HG02885 (cell line): ENCODE data around the gene WBP1.
"Not testable (repeated sequence)": the region's sequence is repeated elsewhere in the genome, so short reads cannot be mapped to it uniquely, and the experiment has no call there.

Experiments
- ATAC-seq: cut with Tn5 transposase; IDR thresholded peaks from one replicate; pipeline ENCODE4 v1.9.1; 2021; ENCODE audit warnings: mild to moderate bottlenecking; ENCODE audit not compliant: unreplicated experiment, poor library complexity

The WBP1 gene

DNA sequence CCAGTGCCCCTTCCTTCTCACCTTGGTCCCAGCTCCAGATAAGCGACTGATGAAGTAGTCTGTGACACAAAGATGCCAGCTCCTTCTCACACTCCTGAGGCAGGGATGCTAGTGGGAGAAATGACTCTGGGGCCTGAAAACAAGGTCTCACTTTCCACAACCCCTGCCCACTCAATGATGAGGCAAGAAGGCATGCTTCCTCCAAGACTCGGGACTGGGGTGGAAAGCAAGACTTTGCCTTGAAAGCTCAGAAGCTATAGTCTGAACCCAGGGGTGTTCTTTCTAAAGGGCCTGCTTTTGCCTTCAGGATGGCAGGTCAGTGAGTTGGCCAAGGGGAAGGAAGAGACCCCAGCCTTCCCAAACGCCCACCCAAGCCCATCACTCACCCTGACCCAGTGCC, 23.2 kb downstream of the WBP1 start:
- ATAC-seq: no peak

DNA sequence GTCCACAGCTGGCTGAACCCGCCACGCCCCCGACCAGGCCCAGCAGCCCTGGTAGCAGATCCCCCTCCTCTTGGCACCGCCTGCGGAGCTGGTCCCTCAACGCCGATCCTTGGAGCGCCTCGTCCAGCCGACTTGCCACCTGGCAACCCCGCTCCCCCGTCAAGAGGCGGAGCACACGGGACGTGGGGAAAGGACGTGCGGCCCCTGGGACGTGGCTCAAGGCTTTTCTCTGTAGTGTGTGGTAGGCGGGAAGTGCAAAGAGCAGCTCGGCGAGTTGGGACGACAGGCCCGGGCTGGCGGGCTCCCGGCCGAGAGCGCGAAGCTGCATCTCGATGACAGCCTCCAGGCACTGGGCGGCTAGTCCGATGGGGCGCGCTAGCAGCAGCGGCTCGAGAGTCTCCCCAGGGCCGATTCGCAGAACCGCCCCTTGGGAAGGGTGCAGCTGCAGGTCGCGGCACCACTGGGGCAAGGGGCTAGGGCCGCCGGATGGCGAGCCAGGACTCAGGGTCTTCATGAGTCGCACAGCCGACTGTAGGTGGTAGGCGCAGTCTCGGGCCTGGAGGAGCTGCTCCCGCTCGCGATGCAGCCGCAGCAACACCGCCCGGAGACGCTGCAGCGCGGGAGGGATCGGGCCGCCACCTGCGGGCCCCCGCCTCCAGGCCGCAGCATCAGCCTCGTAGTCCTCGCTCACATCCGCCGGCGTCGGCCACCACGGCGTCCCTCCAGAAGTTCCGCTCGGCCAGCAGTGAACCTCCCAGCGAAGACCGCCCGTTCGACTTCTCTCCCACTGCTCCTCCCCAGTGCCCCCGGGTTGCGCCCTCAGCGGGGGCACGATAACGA, 23.9 kb downstream of the WBP1 start:
- peak; percentile 40 for ATAC-seq

DNA sequence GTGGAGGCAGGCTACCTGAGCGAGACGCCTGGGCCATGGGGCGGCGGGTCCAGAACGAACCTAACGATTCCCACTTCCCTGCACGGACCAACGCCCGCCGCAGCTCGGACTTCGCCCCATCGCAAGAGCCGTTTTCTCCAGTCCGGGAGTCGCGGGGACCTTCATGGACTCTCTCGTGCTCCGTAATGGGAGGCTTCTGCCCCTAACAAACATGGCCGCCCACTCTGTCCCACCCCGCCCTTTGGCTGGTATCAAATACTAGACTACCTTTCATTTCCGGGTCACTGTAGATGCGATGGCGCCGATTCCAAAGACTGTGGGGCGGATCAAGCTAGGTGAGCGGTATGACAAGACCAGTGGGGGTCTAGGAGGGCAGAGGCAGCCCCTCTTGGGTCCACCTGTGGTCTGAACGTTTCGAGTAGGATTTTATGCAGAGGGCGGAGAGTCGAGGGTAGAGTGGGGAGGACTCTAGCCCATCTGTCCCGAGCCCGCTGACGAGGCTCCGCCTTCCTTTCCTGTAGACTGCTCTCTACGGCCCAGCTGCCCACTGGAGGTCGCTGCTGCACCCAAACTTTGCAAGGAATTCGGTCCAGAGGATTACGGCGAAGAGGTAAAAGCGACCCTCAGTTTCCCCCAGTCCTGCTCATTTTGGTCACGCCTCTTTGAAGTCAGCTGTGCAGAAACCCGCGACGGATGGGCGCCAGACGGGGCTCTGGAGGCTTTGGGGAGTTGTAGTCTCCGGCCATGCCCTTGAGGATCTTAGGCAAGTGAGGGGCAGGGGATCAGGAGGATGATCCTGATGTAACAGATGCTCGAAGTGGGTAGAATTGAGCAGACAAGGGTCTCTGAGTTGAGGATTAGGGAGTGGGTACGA, 24.8 kb downstream of the WBP1 start, which contains the start of the genes CCDC142 and TTC31:
Gene CCDC142, minus strand, starts transcription at position 198 of the 874 bp plus-strand sequence. Its CDS starts 161 bp downstream, at position 37.
Gene TTC31, plus strand, starts transcription at position 281 of the 874 bp plus-strand sequence. Its CDS starts 15 bp downstream, at position 296.
- ATAC-seq: peak; percentile 90

DNA sequence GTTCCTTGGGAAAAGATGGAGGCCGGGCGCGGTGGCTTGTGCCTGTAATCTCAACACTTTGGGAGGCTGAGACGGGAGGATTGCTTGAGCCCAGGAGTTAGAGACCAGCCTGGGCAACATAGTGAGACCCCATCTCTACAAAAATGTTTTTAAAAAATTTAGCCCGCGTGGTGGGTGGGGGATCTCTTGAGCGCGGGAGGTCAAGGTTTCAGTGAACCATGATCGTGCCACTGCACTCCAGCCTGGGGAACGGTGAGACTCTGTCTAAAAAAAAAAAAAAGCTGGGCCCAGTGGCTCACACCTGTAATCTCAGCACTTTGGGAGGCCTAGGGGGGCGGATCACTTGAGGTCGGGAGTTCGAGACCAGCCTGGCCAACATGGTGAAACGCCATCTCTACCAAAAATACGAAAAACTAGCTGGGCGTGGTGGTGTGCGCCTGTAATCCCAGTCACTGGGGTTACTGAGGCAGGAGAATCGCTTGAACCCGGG, 25.5 kb downstream of the WBP1 start:
- not testable (repeated sequence) for ATAC-seq

DNA sequence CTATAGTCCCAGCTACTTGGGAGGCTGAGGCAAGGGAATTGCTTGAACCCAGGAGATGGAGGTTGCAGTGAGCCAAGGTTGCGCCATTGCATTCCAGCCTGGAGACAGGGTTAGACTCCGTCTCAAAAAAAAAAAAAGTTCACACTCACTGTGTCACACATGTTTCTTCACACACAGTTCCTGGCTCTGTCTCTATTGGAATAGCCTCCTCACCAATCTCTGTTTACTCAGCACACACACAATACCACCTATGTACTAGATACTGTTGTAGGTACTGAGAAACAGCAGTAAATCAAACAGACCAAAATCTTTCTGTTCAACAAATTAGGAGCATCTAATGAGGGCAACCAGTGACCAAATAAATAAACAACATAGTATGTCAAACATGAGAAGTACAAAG, 27.9 kb downstream of the WBP1 start:
- no peak for ATAC-seq

DNA sequence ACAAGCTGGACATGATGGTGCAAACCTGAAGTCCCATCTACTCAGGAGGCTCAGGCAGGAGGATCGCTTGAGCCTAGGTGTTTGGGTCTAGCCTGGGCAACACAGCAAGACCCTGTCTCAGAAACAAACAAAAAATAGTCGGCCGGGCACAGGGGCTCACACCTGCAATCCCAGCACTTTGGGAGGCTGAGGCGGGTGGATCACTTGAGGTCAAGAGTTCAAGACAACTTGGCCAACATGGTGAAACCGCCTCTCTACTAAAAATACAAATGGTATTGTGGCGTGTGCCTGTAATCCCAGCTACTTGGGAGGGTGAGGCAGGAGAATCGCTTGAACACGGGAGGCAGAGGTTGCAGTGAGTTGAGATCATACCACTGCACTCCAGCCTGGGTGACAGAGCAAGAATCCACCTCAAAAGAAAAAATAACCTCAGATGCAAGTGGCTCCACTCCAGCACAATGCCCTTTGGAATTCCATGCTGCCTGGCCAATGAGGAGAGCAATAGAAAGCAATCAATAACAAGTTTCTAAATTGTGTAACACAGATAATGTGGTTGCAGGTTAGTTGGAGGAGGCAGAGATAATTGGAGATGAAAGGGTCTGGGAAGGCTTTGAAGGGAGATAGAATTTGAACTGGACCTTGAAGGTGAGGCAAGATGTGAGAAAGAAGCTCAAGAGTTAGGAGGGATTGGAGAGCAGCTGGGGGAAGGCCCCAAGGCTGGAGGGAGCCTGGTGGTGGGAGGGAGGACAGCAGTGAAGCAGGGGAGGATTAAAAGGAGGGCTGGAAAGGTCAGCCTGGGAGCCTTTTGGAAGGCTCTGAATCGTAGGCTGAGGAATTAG, 30.6 kb downstream of the WBP1 start:
- ATAC-seq: no peak

DNA sequence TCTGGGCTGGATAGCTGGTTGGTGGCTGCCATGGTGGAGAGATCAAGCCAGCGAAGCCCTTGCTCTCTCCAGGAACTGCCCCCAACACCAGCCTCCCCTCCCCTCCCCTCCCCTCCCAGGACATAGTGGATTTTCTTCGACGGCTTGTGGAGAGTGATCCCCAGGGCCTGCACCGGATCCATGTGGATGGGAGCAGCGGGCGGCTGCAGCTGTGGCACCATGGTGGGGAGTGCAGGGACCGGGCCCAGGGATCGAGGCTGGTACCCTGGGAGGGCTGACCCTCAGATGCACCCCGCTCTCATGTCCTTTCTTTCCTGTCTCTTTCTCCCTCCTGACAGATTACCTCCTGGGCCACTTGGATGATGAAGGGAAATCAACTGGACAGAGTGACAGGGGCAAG, 31.7 kb downstream of the WBP1 start:
- ATAC-seq: no peak

DNA sequence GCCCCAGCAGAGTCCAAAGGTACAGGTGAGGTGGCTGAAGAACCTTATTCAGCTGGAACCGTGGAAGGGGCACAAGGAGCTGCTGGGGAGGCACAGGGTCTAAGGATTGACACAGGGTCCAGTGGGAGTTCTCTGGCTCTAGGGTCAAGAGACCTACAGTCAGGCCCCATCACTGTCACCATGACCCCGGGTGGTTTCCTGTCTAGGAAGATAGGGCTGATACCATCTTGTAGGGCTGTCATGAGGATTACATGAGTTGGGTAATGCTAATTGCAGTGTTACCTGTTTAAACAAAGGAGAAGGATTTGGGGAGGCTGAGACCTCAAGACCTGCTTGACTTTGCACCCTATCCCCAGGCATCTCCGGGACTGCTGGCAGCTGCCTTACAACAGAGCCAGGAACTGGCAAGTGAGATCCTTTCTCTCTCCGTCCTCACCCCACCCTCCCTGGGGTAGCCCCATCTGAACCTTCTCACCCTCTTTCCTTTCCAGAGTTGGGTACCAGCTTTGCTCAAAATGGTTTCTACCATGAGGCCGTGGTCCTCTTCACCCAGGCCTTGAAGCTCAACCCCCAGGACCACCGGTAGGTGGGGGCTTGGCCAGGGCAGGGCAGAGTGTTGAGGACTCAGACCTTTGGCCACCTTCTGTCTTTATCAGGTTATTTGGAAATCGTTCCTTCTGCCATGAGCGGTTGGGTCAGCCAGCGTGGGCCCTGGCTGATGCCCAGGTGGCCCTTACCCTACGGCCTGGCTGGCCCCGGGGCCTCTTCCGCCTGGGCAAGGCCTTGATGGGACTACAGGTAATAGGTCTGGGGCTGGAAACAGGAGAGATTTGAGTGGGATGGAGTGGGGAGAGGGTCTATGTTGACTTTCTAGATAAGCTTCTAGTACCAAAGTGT, 33.7 kb downstream of the WBP1 start:
- no peak for ATAC-seq

DNA sequence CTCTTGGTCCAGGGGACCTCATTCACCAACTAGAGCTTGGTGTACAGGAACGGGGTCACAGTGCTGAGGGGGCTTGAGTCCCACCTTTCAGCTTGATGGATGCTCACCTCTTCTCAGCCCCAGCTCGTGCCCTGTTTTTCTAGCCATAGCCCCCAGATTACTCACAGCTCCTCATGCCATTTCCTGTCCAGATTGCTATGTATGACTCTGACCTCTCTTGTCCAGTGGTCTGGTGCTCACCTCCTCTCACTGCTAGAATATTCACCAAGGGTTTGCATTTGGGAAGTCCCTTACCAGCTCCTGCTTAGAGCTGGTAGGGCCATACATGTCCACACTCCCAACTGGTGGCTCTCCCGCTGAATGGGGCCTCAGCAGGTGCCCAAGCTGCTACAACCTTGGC, 35.3 kb downstream of the WBP1 start:
- ATAC-seq: no peak

DNA sequence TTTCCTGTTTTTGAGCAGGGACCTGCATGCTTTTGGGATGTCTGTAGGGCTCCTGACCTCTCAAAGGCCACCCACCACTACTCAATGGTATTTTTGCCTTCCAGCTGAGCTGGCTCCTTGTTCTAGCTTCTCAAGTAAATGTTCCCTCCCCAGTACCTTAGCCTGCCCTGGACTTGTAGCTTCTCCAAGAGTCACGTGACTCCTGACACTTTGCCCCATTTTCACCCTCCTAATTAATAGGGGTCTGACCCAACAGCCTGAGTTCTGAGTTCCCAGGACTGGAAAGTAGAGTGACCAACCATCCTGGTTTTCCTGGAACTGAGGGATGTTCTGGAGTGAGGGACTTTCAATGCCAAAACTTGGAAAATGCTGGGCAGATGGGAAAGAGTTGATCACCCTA, 37.2 kb downstream of the WBP1 start:
- ATAC-seq: no peak

DNA sequence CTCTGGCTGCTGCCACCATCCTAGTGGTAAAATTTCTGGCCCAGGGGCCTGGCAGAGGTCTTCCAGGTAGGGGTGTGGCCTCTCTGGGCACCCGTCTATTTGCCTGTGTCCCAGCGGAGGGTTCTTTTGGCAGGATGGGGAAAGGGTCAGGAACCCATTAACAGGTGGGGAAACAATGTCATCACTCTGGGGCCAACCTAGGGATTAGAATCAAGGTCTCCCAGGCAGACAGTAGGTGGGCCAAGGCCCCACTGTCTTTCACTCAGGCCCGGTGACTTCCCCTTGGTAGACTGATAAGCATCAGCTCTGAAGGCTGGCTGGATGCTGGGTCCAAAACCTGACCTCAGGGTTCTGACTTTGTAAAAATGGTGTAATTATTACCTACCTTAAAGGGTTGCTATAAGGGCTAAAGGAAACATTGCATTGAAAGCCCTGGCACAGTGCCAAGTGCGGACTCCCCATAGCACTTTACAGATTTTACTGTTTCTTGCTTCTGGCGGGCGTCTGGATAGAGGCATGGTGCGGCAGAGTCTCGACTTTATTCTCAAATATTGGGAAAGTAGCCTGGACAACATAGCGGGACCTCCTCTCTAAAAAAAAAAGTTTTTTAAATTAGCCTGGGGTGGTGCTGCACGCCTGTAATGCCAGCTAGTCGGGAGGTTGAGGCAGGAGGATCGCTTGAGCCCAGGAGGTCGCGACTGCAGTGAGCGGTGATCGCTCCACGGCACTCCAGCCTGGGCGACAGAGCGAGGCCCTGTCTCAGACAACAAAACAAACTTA, 38.9 kb downstream of the WBP1 start:
- no peak for ATAC-seq

DNA sequence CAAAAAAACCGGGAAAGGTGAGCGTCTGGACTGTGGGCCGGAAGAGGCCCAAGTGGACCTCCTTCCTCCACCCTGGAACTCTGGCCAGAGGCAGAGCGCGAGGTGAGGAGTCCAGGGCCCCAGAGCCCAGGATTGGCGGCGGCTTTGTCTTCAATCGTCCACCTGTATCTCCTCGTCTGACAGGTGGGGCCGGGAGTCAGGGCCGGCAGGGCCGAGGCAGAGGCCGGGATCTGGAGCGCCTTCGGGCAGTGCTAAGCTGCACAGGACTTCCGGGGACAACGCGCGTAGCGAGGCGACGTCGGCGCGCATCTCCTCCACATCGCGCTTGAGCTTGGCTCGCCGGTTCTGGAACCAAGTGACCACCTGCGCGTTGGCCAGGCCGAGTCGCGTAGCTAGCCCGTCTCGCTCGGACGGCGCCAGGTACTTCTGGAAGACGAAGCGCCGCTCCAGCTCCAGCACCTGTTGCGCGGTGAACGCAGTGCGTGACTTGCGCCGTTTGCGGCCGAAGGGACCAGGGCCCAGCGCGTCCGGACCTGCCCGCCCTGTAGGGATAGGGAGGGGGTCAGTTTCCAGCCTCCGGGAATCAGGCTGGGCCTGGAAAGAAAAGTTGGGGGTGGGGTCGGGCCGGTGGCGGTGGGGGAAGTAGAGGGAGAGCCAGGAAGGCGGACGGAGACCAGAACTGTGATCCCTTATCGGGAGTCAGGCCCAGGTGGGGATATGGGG, 39.7 kb downstream of the WBP1 start:
- ATAC-seq: no peak

DNA sequence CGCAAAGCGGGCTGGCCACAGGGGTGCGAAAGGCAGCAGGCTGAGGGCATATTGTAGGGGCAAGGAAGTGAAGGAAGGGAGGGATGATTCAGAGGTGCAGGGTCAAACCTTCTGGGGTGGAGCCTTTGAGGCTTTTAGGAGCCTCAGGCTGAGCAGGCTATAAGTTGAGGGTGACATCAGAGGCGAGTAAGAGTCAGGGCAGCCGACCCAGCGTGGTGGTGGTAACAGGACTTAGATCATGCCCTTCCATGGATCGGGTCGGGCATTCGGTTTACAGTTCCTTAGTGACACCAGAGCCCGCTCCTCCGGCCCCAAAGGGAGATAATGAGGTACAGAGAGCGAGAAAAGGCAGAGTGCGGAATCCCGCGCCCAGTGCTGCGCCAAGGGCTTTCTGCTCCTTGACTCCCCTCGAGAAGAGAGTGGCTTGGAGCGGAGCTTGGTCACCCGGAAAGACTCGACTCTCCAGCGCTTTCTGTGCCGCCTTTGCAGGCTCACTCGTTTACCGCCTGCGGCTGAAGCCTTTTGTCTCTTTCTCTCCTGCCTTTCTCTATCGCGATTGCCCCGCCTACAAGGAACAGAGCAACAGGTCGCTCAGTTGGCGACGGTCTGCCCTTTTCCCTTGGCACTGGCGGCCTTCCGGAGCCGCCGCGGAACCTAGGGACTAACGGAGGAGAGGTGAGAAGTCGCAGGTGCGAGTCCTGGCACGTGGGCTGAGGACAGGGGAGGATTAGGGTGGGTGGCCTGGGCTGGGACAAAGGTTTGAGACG, 40.4 kb downstream of the WBP1 start:
- ATAC-seq: no peak

DNA sequence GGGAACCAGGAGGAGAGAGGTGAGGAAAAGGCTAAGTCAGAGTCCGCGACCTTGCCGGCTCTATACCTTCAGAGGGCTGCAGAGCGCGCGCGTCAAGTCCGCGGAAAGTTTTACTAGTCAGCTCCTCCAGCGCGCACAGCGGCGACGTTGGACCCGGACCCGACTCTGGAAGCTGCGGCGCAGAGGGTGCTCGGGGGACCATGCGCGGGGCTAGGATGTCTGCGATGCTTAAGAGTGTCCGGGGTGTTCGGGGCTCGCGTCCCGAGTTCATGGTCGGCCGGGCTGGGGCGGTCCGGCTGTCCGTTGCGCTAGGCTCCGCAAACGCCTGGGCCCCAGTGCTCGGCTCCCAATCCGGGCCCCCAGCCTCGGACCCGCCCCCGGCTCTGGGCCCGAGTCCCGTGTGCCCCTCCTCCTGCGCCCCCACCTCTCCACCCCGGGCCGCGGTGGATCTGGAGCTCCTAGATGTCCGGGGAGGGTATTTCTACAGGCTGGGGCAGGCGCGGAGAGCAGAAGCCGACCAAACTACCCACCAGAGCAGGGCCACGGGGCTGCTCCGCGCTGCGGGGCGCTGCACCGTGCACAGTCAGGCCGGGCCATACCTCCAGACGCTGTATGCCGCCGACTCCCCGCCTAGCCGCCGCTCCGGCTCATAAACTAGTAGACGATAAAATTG, 41.2 kb downstream of the WBP1 start, which contains the start of gene LBX2:
Gene LBX2, minus strand, starts transcription at position 337 of the 673 bp plus-strand sequence. Its CDS starts 66 bp downstream, at position 271.
- no peak for ATAC-seq

DNA sequence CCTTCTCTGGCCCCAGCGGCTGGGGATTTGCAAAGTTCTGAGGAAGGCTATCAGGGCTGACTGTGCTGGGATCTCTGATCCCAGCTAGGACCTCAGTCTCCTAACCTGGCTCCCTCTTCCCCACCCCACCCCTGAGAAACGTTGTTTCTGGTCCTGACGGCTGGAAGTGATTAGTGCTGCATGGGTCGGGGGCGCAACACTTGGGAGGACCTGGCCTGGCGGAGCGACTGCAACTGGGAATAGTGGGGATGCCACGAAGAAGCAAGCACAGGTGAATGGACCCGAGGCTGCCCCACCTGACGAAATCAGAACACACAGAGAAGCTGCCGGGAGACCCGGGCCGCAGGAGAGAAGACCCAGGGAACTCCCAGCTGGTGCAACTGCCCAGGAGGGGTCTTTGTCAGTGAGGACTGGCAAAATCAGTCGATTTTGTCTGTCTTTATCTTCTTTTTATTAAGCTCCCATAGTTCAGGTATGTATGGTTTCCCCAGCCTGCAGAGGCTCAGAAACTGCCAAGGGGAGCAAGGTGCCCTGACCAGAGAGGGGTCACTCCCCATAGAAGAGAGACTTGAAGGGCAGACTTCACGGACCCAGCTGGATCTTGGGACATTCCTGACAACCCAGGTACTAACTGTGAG, 41.8 kb downstream of the WBP1 start:
- ATAC-seq: no peak

DNA sequence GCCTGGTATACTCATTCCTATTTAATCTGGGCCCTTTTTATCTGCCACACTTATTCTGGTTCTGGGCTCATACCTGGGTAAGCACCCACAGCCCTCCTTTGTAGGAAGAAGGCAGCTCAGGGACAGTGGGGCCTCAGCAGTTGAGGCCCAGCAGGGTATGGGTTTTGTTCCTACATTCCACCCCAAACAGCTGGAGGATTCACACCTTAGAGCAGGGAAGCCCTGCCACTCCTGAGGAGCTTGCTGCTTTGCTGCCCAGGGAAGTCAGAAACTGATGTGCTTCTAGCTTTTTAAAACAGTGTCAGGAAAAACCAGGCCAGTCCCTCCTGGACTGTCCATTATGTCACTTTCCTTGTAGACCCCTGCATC, 42.3 kb downstream of the WBP1 start:
- ATAC-seq: no peak
